Measurements from ENCODE around the gene PHF14.

GRCh38 chr7:11212816-11213215 lies 239.1 kb downstream of the PHF14 start:
- TF ChIP-seq POLR2A (IDR thresholded peaks at IDR 0.05; ENCODE audit: low read depth, low read length) (no peak), POLR2AphosphoS5 (IDR thresholded peaks at IDR 0.05; ENCODE audit: low read depth, low read length) (no peak)

All from GM12892 (cell line).